ENCODE measurements around the gene NOS3.
A peak's percentile ranks its signal among the peaks of the same experiment; 100 is the strongest.

The NOS3 gene

GRCh38 chr7:150994141-150994837, 3.5 kb downstream of the NOS3 start:
- no peaks in the 10 kb centered on the region for H3K9me3 ChIP-seq (ENCODE audit: insufficient read depth, low read length, severe bottlenecking)
- peak; percentile 22; the same call in 1 of the 3 replicates for ATAC-seq (ENCODE audit: insufficient read depth, low read depth)
- TF ChIP-seq CTCF (IDR thresholded peaks at IDR 0.05; ENCODE audit: borderline replicate concordance, extremely low read depth, low read length, poor library complexity, severe bottlenecking) (no peak), EZH2 (IDR thresholded peaks at IDR 0.05; ENCODE audit: borderline replicate concordance, low read depth, low read length, severe bottlenecking) (no peak)
- H3K27ac ChIP-seq (ENCODE audit: low read length) = no peak overlapping the region
- H3K36me3 ChIP-seq (ENCODE audit: insufficient read depth, low read length) = no peaks in the 10 kb centered on the region
- H3K79me2 ChIP-seq (ENCODE audit: insufficient read depth, low read length) = no peaks in the 10 kb centered on the region
- H3K4me3 ChIP-seq (ENCODE audit: low read depth in 1 of 2, low read length in 2 of 2) = no peak overlapping the region
- H3K4me1 ChIP-seq (ENCODE audit: insufficient read depth, low read length) = no peaks in the 10 kb centered on the region
- H3K4me2 ChIP-seq (ENCODE audit: insufficient read depth, low read length) = no peak overlapping the region
- H3K9ac ChIP-seq (ENCODE audit: low read depth, low read length) = no peak overlapping the region
- peaks cover 7% of the 10 kb centered on the region for H3K27me3 ChIP-seq (ENCODE audit: insufficient read depth, low read length, poor library complexity)
- H2AFZ ChIP-seq (ENCODE audit: low read depth, low read length) = no peak overlapping the region
- H4K20me1 ChIP-seq (ENCODE audit: insufficient read depth, low read length) = no peaks in the 10 kb centered on the region; the same call in 1 of the 2 replicates
- no peak for DNase-seq

- ATAC-seq (ENCODE audit: insufficient read depth, low read depth) (no peak), DNase-seq (no peak)
- Histone ChIP-seq H3K9me3 (ENCODE audit: insufficient read depth, low read length, severe bottlenecking) (no peaks in the 10 kb centered on the region), H3K4me3 (ENCODE audit: low read depth in 1 of 2, low read length in 2 of 2) (no peak overlapping the region), H3K4me1 (ENCODE audit: insufficient read depth, low read length) (no peaks in the 10 kb centered on the region), H4K20me1 (ENCODE audit: insufficient read depth, low read length) (no peaks in the 10 kb centered on the region; the same call in 1 of the 2 replicates), H2AFZ (ENCODE audit: low read depth, low read length) (no peak overlapping the region), H3K4me2 (ENCODE audit: insufficient read depth, low read length) (no peak overlapping the region), H3K27ac (ENCODE audit: low read length) (no peak overlapping the region), H3K79me2 (ENCODE audit: insufficient read depth, low read length) (no peaks in the 10 kb centered on the region), H3K36me3 (ENCODE audit: insufficient read depth, low read length) (no peaks in the 10 kb centered on the region), H3K27me3 (ENCODE audit: insufficient read depth, low read length, poor library complexity) (peaks cover 4% of the 10 kb centered on the region), H3K9ac (ENCODE audit: low read depth, low read length) (no peak overlapping the region)
- TF ChIP-seq CTCF (IDR thresholded peaks at IDR 0.05; ENCODE audit: borderline replicate concordance, extremely low read depth, low read length, poor library complexity, severe bottlenecking) (no peak), EZH2 (IDR thresholded peaks at IDR 0.05; ENCODE audit: borderline replicate concordance, low read depth, low read length, severe bottlenecking) (no peak)
These were observed 4.2 kb downstream of the NOS3 start for GRCh38 chr7:150994838-150995510.

- Histone ChIP-seq H3K4me3 (ENCODE audit: low read depth in 1 of 2, low read length in 2 of 2) (no peak overlapping the region), H3K27me3 (ENCODE audit: insufficient read depth, low read length, poor library complexity) (no peaks in the 10 kb centered on the region), H3K36me3 (ENCODE audit: insufficient read depth, low read length) (no peaks in the 10 kb centered on the region), H4K20me1 (ENCODE audit: insufficient read depth, low read length) (no peaks in the 10 kb centered on the region; the same call in 1 of the 2 replicates), H2AFZ (ENCODE audit: low read depth, low read length) (no peak overlapping the region), H3K79me2 (ENCODE audit: insufficient read depth, low read length) (no peaks in the 10 kb centered on the region), H3K4me2 (ENCODE audit: insufficient read depth, low read length) (no peak overlapping the region), H3K4me1 (ENCODE audit: insufficient read depth, low read length) (no peaks in the 10 kb centered on the region), H3K27ac (ENCODE audit: low read length) (no peak overlapping the region), H3K9ac (ENCODE audit: low read depth, low read length) (no peak overlapping the region), H3K9me3 (ENCODE audit: insufficient read depth, low read length, severe bottlenecking) (no peaks in the 10 kb centered on the region)
- DNase-seq = no peak
- ATAC-seq (ENCODE audit: insufficient read depth, low read depth) = peak; percentile 15; the same call in 1 of the 3 replicates
- TF ChIP-seq EZH2 (IDR thresholded peaks at IDR 0.05; ENCODE audit: borderline replicate concordance, low read depth, low read length, severe bottlenecking) = no peak
- TF ChIP-seq CTCF (IDR thresholded peaks at IDR 0.05; ENCODE audit: borderline replicate concordance, extremely low read depth, low read length, poor library complexity, severe bottlenecking) = no peak
These were observed 5.7 kb downstream of the NOS3 start for GRCh38 chr7:150996376-150997074.

Measured in DND-41 (cell line).